22Rv1 (cell line): ENCODE measurements around the gene WWOX.

Source experiments
- H3K27ac ChIP-seq: fragments of 450-650 bp; 2 replicates; pipeline ENCODE4 v1.5.1; 2017
- CTCF ChIP-seq: fragments of 450-650 bp; IDR thresholded peaks from 2 replicates; pipeline ENCODE4 v1.5.1; 2017; ENCODE audit warnings: mild to moderate bottlenecking
- ZFX ChIP-seq: fragments of 450-650 bp; IDR thresholded peaks from 2 replicates; pipeline ENCODE4 v1.6.1; 2017; ENCODE audit warnings: antibody characterized with exemption, borderline replicate concordance

WWOX gene

GRCh38 chr16:78571898-78572358 lies 472.5 kb downstream of the WWOX start:
- TF ChIP-seq ZFX (no peak), CTCF (no peak)

GRCh38 chr16:78574571-78574970 lies 475.1 kb downstream of the WWOX start:
- no peak overlapping the region for H3K27ac ChIP-seq
- TF ChIP-seq CTCF (no peak), ZFX (no peak)

More at GRCh38 chr16:78571898-78572358, 472.5 kb downstream of the WWOX start:
- no peak overlapping the region for H3K27ac ChIP-seq

GRCh38 chr16:78576941-78577340 lies 477.5 kb downstream of the WWOX start:
- no peak overlapping the region for H3K27ac ChIP-seq
- TF ChIP-seq ZFX (no peak), CTCF (no peak)

GRCh38 chr16:78577630-78578029 lies 478.2 kb downstream of the WWOX start:
- TF ChIP-seq ZFX (no peak), CTCF (no peak)
- H3K27ac ChIP-seq, result no peak overlapping the region

GRCh38 chr16:78579020-78579419 lies 479.6 kb downstream of the WWOX start:
- H3K27ac ChIP-seq, result no peak overlapping the region

GRCh38 chr16:78583441-78583840 lies 484.0 kb downstream of the WWOX start:
- H3K27ac ChIP-seq, result no peak overlapping the region
- TF ChIP-seq CTCF (no peak), ZFX (no peak)

More at GRCh38 chr16:78579020-78579419, 479.6 kb downstream of the WWOX start:
- no peak for TF ChIP-seq CTCF
- TF ChIP-seq ZFX, result no peak

GRCh38 chr16:78584213-78584860 lies 484.9 kb downstream of the WWOX start:
- no peak overlapping the region for H3K27ac ChIP-seq
- TF ChIP-seq ZFX, result no peak
- TF ChIP-seq CTCF, result no peak
